GM10248 (cell line): ENCODE measurements around the gene CLIC6.

Source experiments
- CTCF ChIA-PET: fragments of 300-600 bp; sonication (Branson Sonifier 250); formaldehyde crosslinking; extraction: SDS; loops from one replicate; lab custom pipeline; 2021; ENCODE audit warnings: antibody characterized with exemption; lab: Yijun Ruan, JAX
- POLR2A ChIA-PET: fragments of 350-650 bp; sonication (Branson Sonifier 250); formaldehyde crosslinking; extraction: SDS; loops from one replicate; lab custom pipeline; 2020; ENCODE audit warnings: antibody characterized with exemption; lab: Yijun Ruan, JAX
- DNase-seq: peaks from one replicate; pipeline ENCODE4 v3.0.0; 2012; ENCODE audit errors: extremely low spot score
- CTCF ChIP-seq: IDR thresholded peaks from 2 replicates; pipeline ENCODE4 v1.5.1; 2012; ENCODE audit warnings: mild to moderate bottlenecking, low read depth; ENCODE audit errors: extremely low read depth, missing control alignments, control extremely low read depth

CLIC6 gene

GRCh38 chr21:34640858-34641257, 27.9 kb upstream of the CLIC6 start:
- TF ChIP-seq CTCF, result no peak
- DNase-seq, result no peak
- ChIA-PET POLR2A (interaction anchor here (1.5 kb wide), 1 partner anchor 30 kb away, joined by 3 read pairs; no protein-coding TSS in a partner anchor), CTCF (interaction anchor here (0.9 to 1.4 kb wide), 6 partner anchors 9 to 717 kb away, joined by 3 to 7 read pairs (median 4); no protein-coding TSS in a partner anchor)

DNA sequence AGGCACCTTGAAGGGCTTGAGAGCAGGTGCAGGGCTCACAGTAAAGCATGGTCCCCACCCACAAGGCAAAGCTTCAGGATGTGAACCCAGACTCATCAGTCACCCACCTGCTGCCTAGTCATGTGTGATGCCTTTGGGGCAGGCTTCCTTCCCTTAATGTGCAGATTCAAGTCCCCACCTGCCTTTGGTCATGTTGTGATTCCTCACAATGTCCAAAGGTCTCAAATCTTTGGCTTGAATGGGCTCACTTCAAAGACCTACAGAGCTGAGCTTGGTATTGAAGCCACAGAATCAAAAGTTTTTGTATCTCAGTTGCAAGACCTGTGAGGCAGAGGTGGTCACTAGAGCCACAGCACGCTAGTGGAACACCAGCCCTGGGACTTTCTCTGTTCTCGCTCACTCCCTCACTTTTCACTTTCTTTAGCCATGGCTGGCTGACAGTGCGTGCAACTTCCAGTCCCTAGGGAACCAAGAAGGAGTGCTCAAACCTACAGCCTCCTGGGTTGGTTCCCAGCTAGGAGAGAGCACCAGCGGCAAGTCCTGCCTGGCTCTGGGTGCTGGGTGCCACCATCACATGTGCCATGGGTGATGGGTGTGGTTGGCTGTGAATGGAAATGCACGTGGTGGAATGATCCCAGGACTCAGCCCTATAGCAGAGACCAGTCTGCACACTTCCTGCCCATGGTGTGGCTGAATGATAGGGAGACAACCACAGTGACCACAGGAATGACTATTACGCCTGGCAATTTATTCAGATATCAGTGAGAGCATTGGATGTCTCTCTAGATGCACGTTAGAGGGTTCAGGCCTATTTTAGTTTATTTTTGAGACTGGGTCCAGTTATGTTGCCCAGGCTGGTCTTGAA, 26.4 kb upstream of the CLIC6 start:
- peak; percentile 45 for DNase-seq
- POLR2A ChIA-PET, result no interaction called here
- CTCF ChIA-PET, result interaction anchor here (0.7 to 1.3 kb wide), 5 partner anchors 11 to 132 kb away, joined by 3 to 6 read pairs (median 3); partner anchors contain the start of gene CLIC6
- no peak for TF ChIP-seq CTCF

GRCh38 chr21:34644825-34645224, 24.0 kb upstream of the CLIC6 start:
- TF ChIP-seq CTCF, result no peak
- ChIA-PET POLR2A (no interaction called here), CTCF (interaction anchor here (1.9 kb wide), 1 partner anchor 14 kb away, joined by 4 read pairs; no protein-coding TSS in a partner anchor)
- DNase-seq, result no peak

GRCh38 chr21:34647555-34647954, 21.2 kb upstream of the CLIC6 start:
- CTCF ChIA-PET, result interaction anchor here (1.0 to 3.3 kb wide), 4 partner anchors 17 to 45 kb away, joined by 3 to 11 read pairs (median 4); no protein-coding TSS in a partner anchor
- DNase-seq, result no peak
- POLR2A ChIA-PET, result no interaction called here
- no peak for TF ChIP-seq CTCF

GRCh38 chr21:34648739-34649297, 20.0 kb upstream of the CLIC6 start:
- no peak for TF ChIP-seq CTCF
- POLR2A ChIA-PET, result no interaction called here
- DNase-seq, result no peak
- CTCF ChIA-PET, result interaction anchor here (0.8 to 3.3 kb wide), 8 partner anchors 12 to 724 kb away, joined by 3 to 11 read pairs (median 4); no protein-coding TSS in a partner anchor

DNA sequence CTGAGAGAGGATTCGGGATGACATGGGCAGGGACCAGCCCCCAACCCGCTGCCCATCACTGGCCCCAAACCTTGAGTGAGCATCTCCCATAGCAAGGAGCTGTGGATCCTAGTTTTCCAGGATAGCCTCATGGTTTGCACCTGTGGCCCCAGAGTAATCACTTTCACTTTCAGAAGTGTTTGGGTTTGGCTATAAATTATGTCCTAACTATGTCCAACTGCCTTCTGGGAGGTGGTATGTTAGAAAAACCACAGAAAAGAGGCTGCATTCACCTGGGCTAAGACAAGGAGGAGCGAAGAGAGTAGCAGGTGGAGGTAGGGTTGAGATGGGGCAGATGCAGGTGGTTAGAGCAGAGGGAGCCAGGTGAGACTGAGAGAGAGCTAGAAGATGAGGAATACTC, 19.4 kb upstream of the CLIC6 start:
- TF ChIP-seq CTCF, result no peak
- ChIA-PET CTCF (interaction anchor here (1.3 to 3.3 kb wide), 6 partner anchors 13 to 46 kb away, joined by 3 to 11 read pairs (median 4); no protein-coding TSS in a partner anchor), POLR2A (no interaction called here)
- no peak for DNase-seq
